Measurements from ENCODE around the gene PRM3. TPM values are rescaled to one million over a fixed set of nuclear protein-coding genes. Genes with fewer than 3 reads are reported as not detected.

PRM3 gene
- total and polyA plus RNA-seq, 2 donors (not counting 1 experiment from before 2014, with no cell fraction given), result not detected

GRCh38 chr16:11224096-11224893 is 49.1 kb downstream of the PRM3 start:
- Histone ChIP-seq H3K36me3 (ENCODE audit: control insufficient read depth, insufficient read depth, low read length) (no peaks in the 10 kb centered on the region), H3K27ac (ENCODE audit: insufficient read depth, low read length) (no peak overlapping the region), H3K79me2 (ENCODE audit: control insufficient read depth, insufficient read depth, low read length) (no peaks in the 10 kb centered on the region), H4K20me1 (ENCODE audit: control insufficient read depth, extremely low read depth, insufficient read depth, low read length) (no peaks in the 10 kb centered on the region), H3K27me3 (ENCODE audit: control insufficient read depth, insufficient read depth, low read length) (no peaks in the 10 kb centered on the region), H3K4me3 (replicated peaks in 1 of 4; ENCODE audit: control extremely low read depth in 1 of 4, insufficient read depth in 1 of 4, low read depth in 3 of 4, low read length in 4 of 4) (no peak overlapping the region), H3K9me3 (ENCODE audit: control insufficient read depth, insufficient read depth, low read depth, low read length) (no peaks in the 10 kb centered on the region), H3K4me1 (ENCODE audit: control insufficient read depth, extremely low read depth, insufficient read depth, low read length) (peaks cover 8% of the 10 kb centered on the region), H2AFZ (ENCODE audit: low read length) (no peak overlapping the region), H3K9ac (ENCODE audit: insufficient read depth, low read length) (no peak overlapping the region), H3K4me2 (ENCODE audit: extremely low read depth, insufficient read depth, low read length) (peak overlapping the region; percentile 16)
- DNase-seq (ENCODE audit: low read depth in 2 of 2), result no peak
- TF ChIP-seq, protein P1, sequence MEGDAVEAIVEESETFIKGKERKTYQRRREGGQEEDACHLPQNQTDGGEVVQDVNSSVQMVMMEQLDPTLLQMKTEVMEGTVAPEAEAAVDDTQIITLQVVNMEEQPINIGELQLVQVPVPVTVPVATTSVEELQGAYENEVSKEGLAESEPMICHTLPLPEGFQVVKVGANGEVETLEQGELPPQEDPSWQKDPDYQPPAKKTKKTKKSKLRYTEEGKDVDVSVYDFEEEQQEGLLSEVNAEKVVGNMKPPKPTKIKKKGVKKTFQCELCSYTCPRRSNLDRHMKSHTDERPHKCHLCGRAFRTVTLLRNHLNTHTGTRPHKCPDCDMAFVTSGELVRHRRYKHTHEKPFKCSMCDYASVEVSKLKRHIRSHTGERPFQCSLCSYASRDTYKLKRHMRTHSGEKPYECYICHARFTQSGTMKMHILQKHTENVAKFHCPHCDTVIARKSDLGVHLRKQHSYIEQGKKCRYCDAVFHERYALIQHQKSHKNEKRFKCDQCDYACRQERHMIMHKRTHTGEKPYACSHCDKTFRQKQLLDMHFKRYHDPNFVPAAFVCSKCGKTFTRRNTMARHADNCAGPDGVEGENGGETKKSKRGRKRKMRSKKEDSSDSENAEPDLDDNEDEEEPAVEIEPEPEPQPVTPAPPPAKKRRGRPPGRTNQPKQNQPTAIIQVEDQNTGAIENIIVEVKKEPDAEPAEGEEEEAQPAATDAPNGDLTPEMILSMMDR (conservative IDR thresholded peaks at IDR 0.05 in 1 of 2, IDR thresholded peaks at IDR 0.05 in 1 of 2; ENCODE audit: low read depth in 1 of 2, low read length in 2 of 2), result no peak
- no peak for TF ChIP-seq EZH2 (IDR thresholded peaks at IDR 0.05; ENCODE audit: low read length, missing control alignments)

Other genes with a start within 250 kb of the PRM3 start
- 13.6 and 21.1 TPM in 2 replicates for gene SOCS1, start 17.4 kb downstream of the PRM3 start, total RNA-seq
- gene SOCS1, start 17.4 kb downstream of the PRM3 start, polyA plus RNA-seq, result 13.2 and 17.7 TPM in 2 replicates
- gene TNP2, start 4.3 kb downstream of the PRM3 start, total RNA-seq, result not detected in 2 replicates
- gene TNP2, start 4.3 kb downstream of the PRM3 start, polyA plus RNA-seq, result not detected in 2 replicates
- not detected in 2 replicates for gene PRM2, start 2.9 kb upstream of the PRM3 start, total RNA-seq
- not detected in 2 replicates for gene PRM2, start 2.9 kb upstream of the PRM3 start, polyA plus RNA-seq
- gene PRM1, start 7.7 kb upstream of the PRM3 start, total RNA-seq, result not detected in 2 replicates
- not detected in 2 replicates for gene PRM1, start 7.7 kb upstream of the PRM3 start, polyA plus RNA-seq
- 1.8 and 6.8 TPM in 2 replicates for gene RMI2, start 71.8 kb upstream of the PRM3 start, total RNA-seq
- gene RMI2, start 71.8 kb upstream of the PRM3 start, polyA plus RNA-seq, result 6.6 and 12.6 TPM in 2 replicates